K562 (cell line): Measurements from ENCODE around the gene MEA1. TPM values are rescaled to one million over a fixed set of nuclear protein-coding genes. Genes with fewer than 3 reads are reported as not detected.
A peak's percentile ranks its signal among the peaks of the same experiment; 100 is the strongest.

Experiments
- ATAC-seq: fragments of 200-7000 bp; cut with Tn5 transposase; 3 replicates; pipeline ENCODE4 v1.9.1; 2020; ENCODE audit warnings: moderate library complexity
- BruUV-seq: library from RNA; stranded (reverse); fragments of 400-500 nt; replicated peaks from 2 replicates; lab custom pipeline; 2021; lab: Mats Ljungman, UMichigan
- CTCF ChIA-PET: fragments of 300-600 bp; formaldehyde crosslinking; extraction: SDS; loops from one replicate; lab custom pipeline; 2021; ENCODE audit warnings: low intra/inter-chr PET ratio; lab: Yijun Ruan, JAX
- POLR2A ChIA-PET: fragments of 300-600, 350-650 bp; sonication (Branson Sonifier 250); formaldehyde crosslinking; extraction: SDS; loops from one replicate; lab custom pipeline; 2021; ENCODE audit warnings: antibody characterized with exemption, inconsistent platforms; lab: Yijun Ruan, JAX
- DNase-seq, 4 experiments: peaks; one replicate each; pipeline versions ENCODE4 v3.0.0 to v3.0.0-alpha.2; 2011 to 2018; ENCODE audit warnings: low spot score in 3 of 4, mixed read lengths in 3 of 4; ENCODE audit errors: extremely low read depth in 1 of 4
- FAIRE-seq: peaks from 2 replicates; lab custom pipeline; 2011; peaks lifted over from hg19 to GRCh38; lab: Jason Lieb, UNC
- H2AFZ ChIP-seq: 2 replicates; pipeline ENCODE4 v1.6.0; 2011; ENCODE audit warnings: low read depth, low read length, control low read depth, inconsistent platforms
- H3K27ac ChIP-seq: fragments of 200-600 bp; 3 replicates; pipeline ENCODE4 v1.8.0; 2011; ENCODE audit warnings: low read depth, mild to moderate bottlenecking, control low read depth, inconsistent platforms, low read length, moderate library complexity, mixed read lengths; ENCODE audit errors: extremely low read depth
- H3K27me3 ChIP-seq, 2 experiments: fragments of 300-600 bp in 1 of 2; 2 replicates in 1 of 2; 3 replicates in 1 of 2; pipeline versions ENCODE4 v1.6.0 to v1.8.0; 2011; ENCODE audit warnings: inconsistent platforms in 2 of 2, low read length in 2 of 2, mild to moderate bottlenecking in 1 of 2, mixed read lengths in 1 of 2, moderate library complexity in 1 of 2; ENCODE audit not compliant: control insufficient read depth in 2 of 2, insufficient read depth in 2 of 2
- H3K36me3 ChIP-seq: fragments of 300-600 bp; 3 replicates; pipeline ENCODE4 v1.8.0; 2011; ENCODE audit warnings: mild to moderate bottlenecking, low read length, inconsistent platforms; ENCODE audit not compliant: control insufficient read depth, insufficient read depth
- H3K4me1 ChIP-seq, 2 experiments: fragments of 200-600 bp in 1 of 2; replicated peaks in 1 of 2; 2 replicates in 1 of 2; 3 replicates in 1 of 2; pipeline versions ENCODE4 v1.5.1 to v1.8.0; 2011; ENCODE audit warnings: inconsistent platforms in 2 of 2, low read length in 2 of 2, mild to moderate bottlenecking in 1 of 2, mixed read lengths in 1 of 2, moderate library complexity in 1 of 2; ENCODE audit not compliant: control insufficient read depth in 2 of 2, insufficient read depth in 2 of 2
- H3K4me2 ChIP-seq: 2 replicates; pipeline ENCODE4 v1.6.1; 2011; ENCODE audit warnings: low read length, control low read depth, inconsistent platforms, mixed read lengths; ENCODE audit not compliant: insufficient read depth
- H3K4me3 ChIP-seq: fragments of 200-600 bp; sonication (generic), shearing (Covaris generic); 2 replicates; pipeline ENCODE4 v1.5.1; 2016; ENCODE audit warnings: control low read depth, inconsistent platforms
- H3K79me2 ChIP-seq: fragments of 200-600 bp; 3 replicates; pipeline ENCODE4 v1.8.0; 2011; ENCODE audit warnings: low read length, inconsistent platforms; ENCODE audit not compliant: control insufficient read depth, insufficient read depth
- H3K9ac ChIP-seq, 2 experiments: 2 replicates each; pipeline versions ENCODE4 v1.6.0 to v1.6.1; 2011; ENCODE audit warnings: low read depth in 2 of 2, low read length in 2 of 2, control low read depth in 1 of 2, inconsistent platforms in 1 of 2, mild to moderate bottlenecking in 1 of 2, mixed read lengths in 1 of 2; ENCODE audit not compliant: insufficient read depth in 1 of 2
- H3K9me1 ChIP-seq: one replicate; pipeline ENCODE4 v1.6.0; 2011; ENCODE audit warnings: inconsistent platforms, mild to moderate bottlenecking, low read length, moderate library complexity; ENCODE audit not compliant: control insufficient read depth, insufficient read depth
- H3K9me3 ChIP-seq: replicated peaks from 2 replicates; pipeline ENCODE4 v1.5.1; 2011; ENCODE audit warnings: low read depth, low read length, inconsistent platforms; ENCODE audit not compliant: control insufficient read depth, insufficient read depth
- H4K20me1 ChIP-seq: replicated peaks from 2 replicates; pipeline ENCODE4 v1.6.1; 2011; ENCODE audit warnings: low read length, inconsistent platforms, mixed read lengths; ENCODE audit not compliant: control insufficient read depth, insufficient read depth
- CHD1 ChIP-seq: fragments of 200-600 bp; sonication (generic); IDR thresholded peaks from one replicate; pipeline ENCODE4 v1.6.1; 2012; ENCODE audit warnings: mild to moderate bottlenecking, moderate library complexity, low read length, inconsistent platforms
- ELF1 ChIP-seq: fragments of 200-800 bp; sonication (Bioruptor generic); IDR thresholded peaks from 2 replicates; pipeline ENCODE4 v1.6.1; 2016; ENCODE audit warnings: missing genetic modification characterization, missing compliant biosample characterization
- EWSR1 ChIP-seq: fragments of 450-650 bp; IDR thresholded peaks from 2 replicates; pipeline ENCODE4 v1.6.1; 2018; ENCODE audit warnings: borderline replicate concordance, mild to moderate bottlenecking, low read depth, moderate library complexity; ENCODE audit not compliant: partially characterized antibody
- PHF20 ChIP-seq: fragments of 450-650 bp; IDR thresholded peaks from 2 replicates; pipeline ENCODE4 v1.6.1; 2018; ENCODE audit not compliant: partially characterized antibody
- POLR2H ChIP-seq: IDR thresholded peaks from 2 replicates; pipeline ENCODE4 v1.6.1; 2016; ENCODE audit warnings: missing genetic modification characterization, low read depth, mild to moderate bottlenecking, control low read depth, missing compliant biosample characterization, moderate library complexity
- SAFB ChIP-seq: fragments of 200-400 bp; formaldehyde crosslinking; IDR thresholded peaks from 2 replicates; pipeline ENCODE4 v1.6.1; 2017; ENCODE audit warnings: low read depth, low read length, borderline replicate concordance
- ZBTB49 ChIP-seq: sonication (generic); formaldehyde crosslinking; IDR thresholded peaks from 2 replicates; pipeline ENCODE4 v1.8.0; 2022; ENCODE audit warnings: missing genetic modification reagents, mild to moderate bottlenecking, borderline replicate concordance
- ZNF12 ChIP-seq: sonication (generic); formaldehyde crosslinking; IDR thresholded peaks from 2 replicates; pipeline ENCODE4 v1.4.0; 2020; ENCODE audit warnings: mild to moderate bottlenecking, missing genetic modification reagents
- WGBS: fragments of 100-300 bp; shearing (Covaris generic); methylation state at CpG from one replicate; pipeline ENCODE4 v1.1.6; 2016; ENCODE audit warnings: low coverage, mixed read lengths; ENCODE audit not compliant: insufficient coverage; ENCODE audit errors: missing lambda C conversion rate; 5-methylcytosine and 5-hydroxymethylcytosine counted together
- in situ Hi-C: fragments of 300-500 bp; cut with MboI; formaldehyde crosslinking; loops from 4 replicates; pipeline ENCODE4 v1.15.0; 2018; ENCODE audit warnings: inconsistent platforms, mixed read lengths
- intact Hi-C: fragments of 100-400 bp; cut with micrococcal nuclease; formaldehyde crosslinking; loops from 2 replicates; pipeline ENCODE4 v1.14.2; 2022
- polyA plus RNA-seq, 8 experiments: library from polyadenylated mRNA; depleted of rRNA in 4 of 8; stranded (reverse) in 5 of 8; unstranded in 3 of 8; fragments of >200 nt; fragmentation: Nextera tagmentation in 2 of 8; fragmentation: Illumina TruSeq in 1 of 8; extraction: Ambion mirVana in 2 of 8; extraction: Trizol in 1 of 8; gene quantifications; 2 replicates each; pipeline versions ENCODE4 v1.2.1 to v1.2.3, GENCODE V29; 2011 to 2014; ENCODE audit warnings: inconsistent platforms in 1 of 8, missing spikeins in 1 of 8
- total RNA-seq, 7 experiments: library from RNA; depleted of rRNA in 6 of 7; stranded (reverse); fragments of >200 nt in 6 of 7; fragmentation: Illumina TruSeq in 2 of 7; extraction: Trizol in 2 of 7; gene quantifications; 2 replicates each; pipeline versions ENCODE4 v1.2.1 to v1.2.3, GENCODE V29; 2011 to 2021; ENCODE audit warnings: low replicate concordance in 1 of 7
- TF ChIP-seq, protein P1 (sequence below): sonication (generic); IDR thresholded peaks from 2 replicates; pipeline ENCODE4 v1.6.1; 2016
- TF ChIP-seq, protein P2 (sequence below): sonication (generic); formaldehyde crosslinking; IDR thresholded peaks from 2 replicates; pipeline ENCODE4 v1.8.1; 2023; ENCODE audit warnings: missing genetic modification reagents, mild to moderate bottlenecking, borderline replicate concordance

MEA1 gene
- total and polyA plus RNA-seq, 9 of the 15 experiments (the other 6 are each of a cell fraction or from before 2014, with no cell fraction given) = 86.8 to 210 (median 152) TPM

- DNase-seq (peak; percentile 39 to 66 (median 56)), ATAC-seq (peak; percentile 24), FAIRE-seq (no peak)
- no peaks in the 10 kb centered on the region for H3K27me3 ChIP-seq
- H3K4me1 ChIP-seq = peaks cover 15 to 17% of the 10 kb centered on the region in 2 experiments
- intact Hi-C loops = no loop called here
- no peaks in the 10 kb centered on the region for H3K9me1 ChIP-seq
- ChIA-PET CTCF (no interaction called here), POLR2A (interaction anchor here (0.6 to 2.4 kb wide), 8 partner anchors 9 to 160 kb away, joined by 3 to 10 read pairs (median 4); partner anchors contain the start of genes PPP2R5D and PTK7)
- H3K79me2 ChIP-seq = peaks cover 21% of the 10 kb centered on the region
- BruUV-seq = no TSS peak
- H2AFZ ChIP-seq = peak overlapping the region; percentile 98
- peak overlapping the region; percentile 96 for H3K4me2 ChIP-seq
- H4K20me1 ChIP-seq = no peaks in the 10 kb centered on the region
- peak overlapping the region; percentile 96 for H3K27ac ChIP-seq
- in situ Hi-C loops = no loop called here
- H3K9me3 ChIP-seq = no peaks in the 10 kb centered on the region
- H3K9ac ChIP-seq = peak overlapping the region; percentile 70 to 97
- WGBS = 14% methylated on average over 15 of the region's 15 CpGs
- peak overlapping the region; percentile 88 for H3K4me3 ChIP-seq
- H3K36me3 ChIP-seq = peaks cover 35% of the 10 kb centered on the region
- no peak for TF ChIP-seq POLR2H (tag)
- TF ChIP-seq ZBTB49 = no peak
- no peak for TF ChIP-seq SAFB
- no peak for TF ChIP-seq PHF20
- no peak for TF ChIP-seq EWSR1
- TF ChIP-seq, protein P1, sequence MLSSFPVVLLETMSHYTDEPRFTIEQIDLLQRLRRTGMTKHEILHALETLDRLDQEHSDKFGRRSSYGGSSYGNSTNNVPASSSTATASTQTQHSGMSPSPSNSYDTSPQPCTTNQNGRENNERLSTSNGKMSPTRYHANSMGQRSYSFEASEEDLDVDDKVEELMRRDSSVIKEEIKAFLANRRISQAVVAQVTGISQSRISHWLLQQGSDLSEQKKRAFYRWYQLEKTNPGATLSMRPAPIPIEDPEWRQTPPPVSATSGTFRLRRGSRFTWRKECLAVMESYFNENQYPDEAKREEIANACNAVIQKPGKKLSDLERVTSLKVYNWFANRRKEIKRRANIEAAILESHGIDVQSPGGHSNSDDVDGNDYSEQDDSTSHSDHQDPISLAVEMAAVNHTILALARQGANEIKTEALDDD = peak; percentile 33; the same call in 1 of the 2 replicates
- no peak for TF ChIP-seq ELF1 (tag)
- TF ChIP-seq, protein P2, sequence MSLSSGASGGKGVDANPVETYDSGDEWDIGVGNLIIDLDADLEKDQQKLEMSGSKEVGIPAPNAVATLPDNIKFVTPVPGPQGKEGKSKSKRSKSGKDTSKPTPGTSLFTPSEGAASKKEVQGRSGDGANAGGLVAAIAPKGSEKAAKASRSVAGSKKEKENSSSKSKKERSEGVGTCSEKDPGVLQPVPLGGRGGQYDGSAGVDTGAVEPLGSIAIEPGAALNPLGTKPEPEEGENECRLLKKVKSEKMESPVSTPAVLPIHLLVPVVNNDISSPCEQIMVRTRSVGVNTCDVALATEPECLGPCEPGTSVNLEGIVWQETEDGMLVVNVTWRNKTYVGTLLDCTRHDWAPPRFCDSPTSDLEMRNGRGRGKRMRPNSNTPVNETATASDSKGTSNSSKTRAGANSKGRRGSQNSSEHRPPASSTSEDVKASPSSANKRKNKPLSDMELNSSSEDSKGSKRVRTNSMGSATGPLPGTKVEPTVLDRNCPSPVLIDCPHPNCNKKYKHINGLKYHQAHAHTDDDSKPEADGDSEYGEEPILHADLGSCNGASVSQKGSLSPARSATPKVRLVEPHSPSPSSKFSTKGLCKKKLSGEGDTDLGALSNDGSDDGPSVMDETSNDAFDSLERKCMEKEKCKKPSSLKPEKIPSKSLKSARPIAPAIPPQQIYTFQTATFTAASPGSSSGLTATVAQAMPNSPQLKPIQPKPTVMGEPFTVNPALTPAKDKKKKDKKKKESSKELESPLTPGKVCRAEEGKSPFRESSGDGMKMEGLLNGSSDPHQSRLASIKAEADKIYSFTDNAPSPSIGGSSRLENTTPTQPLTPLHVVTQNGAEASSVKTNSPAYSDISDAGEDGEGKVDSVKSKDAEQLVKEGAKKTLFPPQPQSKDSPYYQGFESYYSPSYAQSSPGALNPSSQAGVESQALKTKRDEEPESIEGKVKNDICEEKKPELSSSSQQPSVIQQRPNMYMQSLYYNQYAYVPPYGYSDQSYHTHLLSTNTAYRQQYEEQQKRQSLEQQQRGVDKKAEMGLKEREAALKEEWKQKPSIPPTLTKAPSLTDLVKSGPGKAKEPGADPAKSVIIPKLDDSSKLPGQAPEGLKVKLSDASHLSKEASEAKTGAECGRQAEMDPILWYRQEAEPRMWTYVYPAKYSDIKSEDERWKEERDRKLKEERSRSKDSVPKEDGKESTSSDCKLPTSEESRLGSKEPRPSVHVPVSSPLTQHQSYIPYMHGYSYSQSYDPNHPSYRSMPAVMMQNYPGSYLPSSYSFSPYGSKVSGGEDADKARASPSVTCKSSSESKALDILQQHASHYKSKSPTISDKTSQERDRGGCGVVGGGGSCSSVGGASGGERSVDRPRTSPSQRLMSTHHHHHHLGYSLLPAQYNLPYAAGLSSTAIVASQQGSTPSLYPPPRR = no peak
- TF ChIP-seq ZNF12 (CRISPR knock-in tag) = 0 out of 2 replicates have a peak, but pooled peaks have one; percentile 42
- TF ChIP-seq CHD1 = no peak
These were observed 46.4 kb upstream of the MEA1 start for GRCh38 chr6:43060034-43060754.
